Stimulated activated naive B cell treated with anti-CD40 and anti-IgM and Interleukin-4, amounts not matched to agents 10 μg/mL and 1 μg/mL and 100 μg/mL, for 72 hours (primary cell): ENCODE measurements around the gene MLYCD.

Experiments
- ATAC-seq, 2 donors: fragments of 150-1000 bp; cut with Tn5 transposase; replicated peaks; 2 replicates each; pipeline ENCODE4 v1.10.0; 2021; ENCODE audit warnings: moderate library complexity in 1 of 2
- DNase-seq: peaks from one replicate; pipeline ENCODE4 v3.0.0; 2021
- H3K27ac Mint-ChIP-seq: one replicate; pipeline ENCODE4 v1.8.0; 2022; ENCODE audit warnings: mild to moderate bottlenecking, mixed read lengths
- H3K27me3 Mint-ChIP-seq, 2 donors: one replicate each; pipeline ENCODE4 v1.8.0; 2022; ENCODE audit warnings: mixed read lengths in 2 of 2
- H3K36me3 Mint-ChIP-seq, 2 donors: one replicate each; pipeline ENCODE4 v1.8.0; 2022; ENCODE audit warnings: mixed read lengths in 2 of 2, mild to moderate bottlenecking in 1 of 2
- H3K4me1 Mint-ChIP-seq, 2 donors: one replicate each; pipeline ENCODE4 v1.8.0; 2022; ENCODE audit warnings: mixed read lengths in 2 of 2, mild to moderate bottlenecking in 1 of 2
- H3K4me3 Mint-ChIP-seq, 2 donors: one replicate each; pipeline ENCODE4 v1.8.0; 2022; ENCODE audit warnings: mild to moderate bottlenecking in 2 of 2, mixed read lengths in 2 of 2, moderate library complexity in 1 of 2
- H3K9me3 Mint-ChIP-seq, 2 donors: one replicate each; pipeline ENCODE4 v1.8.0; 2022; ENCODE audit warnings: mixed read lengths in 2 of 2, mild to moderate bottlenecking in 1 of 2

Gene MLYCD

DNA sequence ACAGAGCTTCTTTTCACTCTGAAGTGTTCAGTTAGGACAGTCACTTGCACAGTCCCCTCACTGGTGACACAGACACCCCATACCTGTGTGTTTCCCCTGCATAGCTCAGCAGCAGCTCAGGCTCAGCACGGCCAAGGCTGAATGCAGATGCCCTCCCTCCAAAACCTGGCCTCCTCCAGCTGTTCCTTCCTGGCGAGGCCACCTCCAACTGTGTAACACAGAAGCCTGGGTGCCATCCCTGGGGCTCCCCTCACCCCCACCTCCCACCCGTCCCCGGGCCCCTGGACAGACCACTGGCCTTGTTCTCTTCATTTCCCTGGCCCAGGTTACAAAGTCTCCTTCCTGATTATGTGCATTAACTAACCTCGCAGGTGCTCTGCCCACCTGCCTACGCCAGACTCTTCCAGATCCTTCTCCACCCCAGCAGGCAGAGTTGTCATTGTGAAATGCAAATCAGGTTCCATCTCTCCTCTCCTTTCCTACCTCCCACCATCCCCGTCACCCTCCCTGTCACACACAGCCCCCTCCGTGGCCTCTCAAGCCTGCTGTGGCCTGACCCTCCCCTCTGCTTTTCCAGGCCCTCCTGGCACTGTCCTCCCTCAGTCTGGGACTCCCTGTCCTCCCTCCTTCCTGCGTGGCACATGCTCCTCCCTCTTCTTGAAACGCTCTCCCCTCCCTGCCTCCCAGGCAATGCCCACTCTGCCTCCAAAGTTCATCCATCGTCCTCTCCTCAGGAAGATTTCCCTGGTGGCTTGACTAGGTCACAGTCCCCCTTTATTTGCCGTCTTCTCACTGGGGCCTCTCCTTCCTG is 26.4 kb downstream of the MLYCD start:
- Mint-ChIP-seq H3K9me3 (no peaks in the 10 kb centered on the region), H3K4me3 (no peak overlapping the region), H3K27me3 (no peaks in the 10 kb centered on the region), H3K36me3 (peaks cover 18 to 23% of the 10 kb centered on the region in 2 donors), H3K27ac (no peak overlapping the region), H3K4me1 (peaks cover 5% of the 10 kb centered on the region in 2 donors)
- DNase-seq (no peak), ATAC-seq (no peak)

DNA sequence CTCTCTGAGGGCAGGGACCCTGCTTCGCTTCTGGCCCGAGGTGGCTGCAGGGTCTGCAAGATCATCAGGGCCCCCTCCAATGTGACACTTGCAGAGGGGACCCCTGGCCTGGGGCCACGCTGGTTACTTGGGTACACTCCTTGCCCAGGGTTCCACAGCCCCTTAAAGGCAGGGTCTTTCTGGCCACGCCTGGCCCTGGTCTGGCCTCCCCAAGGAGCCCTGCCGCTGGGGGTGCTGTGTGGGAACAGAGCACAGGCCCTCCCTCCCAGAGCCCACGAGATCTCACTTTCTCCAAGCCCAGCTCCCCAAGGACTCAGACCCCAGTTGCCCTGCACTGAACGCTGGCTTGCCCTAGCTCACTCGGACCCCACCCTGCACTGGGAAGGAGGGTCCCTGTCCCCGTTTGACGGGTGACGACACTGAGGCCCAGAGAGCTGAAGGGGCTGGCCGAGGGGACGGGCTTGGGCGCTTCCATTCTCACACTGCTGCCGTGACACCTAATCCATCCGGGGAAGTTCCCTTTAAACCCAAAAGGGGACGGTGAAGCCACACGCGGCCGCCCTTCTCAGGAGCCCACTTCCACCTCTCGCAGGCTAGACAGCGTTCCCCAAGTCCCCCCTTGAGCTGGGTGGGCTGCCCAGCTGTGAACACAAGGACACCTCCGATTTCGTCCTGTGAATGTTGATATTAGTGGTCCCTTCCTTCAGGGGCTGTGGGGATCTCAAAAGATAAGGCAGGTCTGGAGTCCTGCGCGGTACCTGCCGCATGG is 27.2 kb downstream of the MLYCD start:
- Mint-ChIP-seq H3K4me3 (no peak overlapping the region), H3K4me1 (peaks cover 5% of the 10 kb centered on the region in 2 donors)
- no peak for ATAC-seq

DNA sequence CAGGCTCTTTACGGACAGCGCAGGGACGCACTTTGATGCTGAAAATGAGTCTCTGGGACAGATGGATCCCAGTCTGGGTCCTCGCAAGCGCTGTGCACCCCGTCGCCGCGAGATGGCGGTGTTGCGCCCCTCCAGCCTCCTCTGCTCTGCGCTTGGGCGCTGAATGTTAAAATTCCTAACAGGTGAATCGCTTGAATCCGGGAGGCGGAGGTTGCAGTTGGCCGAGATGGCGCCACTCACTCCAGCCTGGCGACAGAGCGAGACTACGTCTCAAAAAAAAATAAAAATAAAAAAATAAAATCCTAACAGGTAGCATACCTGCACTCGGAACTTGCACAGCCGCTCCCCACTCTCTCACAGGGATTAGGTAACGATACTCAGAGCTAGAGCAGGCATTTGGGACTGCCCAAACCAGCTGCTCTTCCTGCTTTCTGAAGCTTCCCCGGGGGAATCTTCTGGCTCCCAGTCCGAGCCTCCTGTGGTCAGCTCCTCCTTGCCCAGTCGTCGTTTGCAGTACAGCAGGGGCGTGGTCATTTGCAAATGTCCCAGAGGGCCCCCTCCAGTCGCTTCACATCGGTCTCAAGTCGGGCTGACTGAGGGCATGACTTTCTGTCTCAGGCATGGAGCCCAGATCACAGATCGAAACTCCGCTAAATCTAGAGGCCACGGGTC is 27.9 kb downstream of the MLYCD start:
- H3K4me1 Mint-ChIP-seq = peaks cover 5% of the 10 kb centered on the region in 2 donors
- H3K9me3 Mint-ChIP-seq = no peaks in the 10 kb centered on the region
- ATAC-seq = peak; percentile 86 to 89
- H3K27me3 Mint-ChIP-seq = no peaks in the 10 kb centered on the region
- peak; percentile 39 for DNase-seq
- no peak overlapping the region for H3K27ac Mint-ChIP-seq
- H3K4me3 Mint-ChIP-seq = no peak overlapping the region
- peaks cover 6 to 15% of the 10 kb centered on the region in 2 donors for H3K36me3 Mint-ChIP-seq

More for the DNA sequence above, 27.2 kb downstream of the MLYCD start:
- Mint-ChIP-seq H3K36me3 (peaks cover 10 to 15% of the 10 kb centered on the region in 2 donors), H3K27ac (no peak overlapping the region), H3K9me3 (no peaks in the 10 kb centered on the region), H3K27me3 (no peaks in the 10 kb centered on the region)
- DNase-seq = no peak

DNA sequence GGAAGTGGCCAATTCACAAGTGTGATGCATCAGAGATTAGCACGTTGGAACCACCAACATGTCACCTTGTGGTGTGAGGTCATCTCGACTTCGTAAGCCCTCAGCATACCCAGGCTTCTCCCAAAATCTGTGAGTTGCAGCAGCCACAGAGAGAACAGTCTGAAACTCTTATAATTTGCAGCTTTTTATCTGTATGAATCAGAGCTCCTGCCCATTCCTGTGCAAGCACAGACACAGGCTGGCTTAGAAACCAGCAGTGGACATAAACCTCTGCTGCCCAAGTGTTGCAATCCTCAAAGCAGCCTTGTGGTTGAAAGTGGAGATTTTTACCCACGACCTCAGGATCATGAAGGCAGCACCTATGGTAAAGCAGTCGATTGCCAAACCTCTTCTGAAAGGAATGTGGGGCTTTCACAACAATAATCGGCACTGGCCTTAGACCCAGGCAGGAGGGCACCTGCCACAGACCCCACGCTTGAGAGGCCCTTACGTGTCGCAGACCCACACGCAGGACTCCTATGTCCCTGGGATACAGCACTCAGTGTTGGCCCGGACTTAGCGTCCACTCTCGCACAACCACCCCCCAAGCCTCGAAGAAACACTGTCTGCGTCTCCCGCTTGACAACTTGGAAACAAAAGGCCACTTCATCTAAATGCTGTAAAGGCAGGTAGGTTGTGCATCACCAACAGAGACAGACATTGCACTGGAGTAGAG is 29.6 kb downstream of the MLYCD start:
- peaks cover 7 to 11% of the 10 kb centered on the region in 2 donors for H3K36me3 Mint-ChIP-seq
- no peak overlapping the region for H3K27ac Mint-ChIP-seq
- H3K4me1 Mint-ChIP-seq = peaks cover 5% of the 10 kb centered on the region in 2 donors
- H3K4me3 Mint-ChIP-seq = no peak overlapping the region
- no peaks in the 10 kb centered on the region for H3K9me3 Mint-ChIP-seq
- ATAC-seq = no peak
- H3K27me3 Mint-ChIP-seq = no peaks in the 10 kb centered on the region
- no peak for DNase-seq

DNA sequence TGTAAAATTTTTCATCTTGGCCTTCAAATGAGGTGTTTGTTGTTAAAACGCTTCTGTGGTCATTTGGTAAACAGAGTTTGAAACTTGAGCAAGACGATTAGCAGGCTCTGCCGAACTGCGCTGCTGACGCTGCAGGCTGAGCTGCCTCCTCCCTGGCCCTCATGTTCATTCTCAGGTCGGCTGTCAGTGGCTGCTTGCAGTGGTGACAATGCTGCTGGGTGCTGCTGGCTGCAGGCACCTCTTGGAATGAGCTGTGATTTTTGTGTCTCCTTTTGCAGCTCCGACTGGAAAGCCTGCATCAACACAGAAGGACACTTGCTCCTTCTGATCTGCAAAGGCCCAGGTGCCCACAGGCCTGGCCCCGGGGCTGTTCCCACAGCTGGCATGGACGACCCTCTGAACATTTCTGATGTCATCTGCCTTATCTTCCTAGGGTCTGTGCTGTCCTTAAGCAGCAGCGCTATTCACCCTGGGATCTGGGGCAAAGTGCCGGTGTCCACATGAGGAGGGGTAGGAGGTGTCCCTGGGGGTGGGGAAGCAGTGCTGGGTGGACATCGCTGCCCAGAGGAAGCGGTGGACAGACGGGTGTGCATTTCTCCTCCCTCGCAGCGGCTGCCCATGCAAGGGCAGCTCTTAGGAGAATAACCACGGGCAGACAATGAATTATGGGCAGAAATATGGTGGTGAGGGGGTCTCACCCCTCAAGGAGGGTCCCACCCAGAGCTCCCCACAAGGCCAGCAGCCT is 31.1 kb downstream of the MLYCD start:
- no peak overlapping the region for H3K4me3 Mint-ChIP-seq
- no peaks in the 10 kb centered on the region for H3K27me3 Mint-ChIP-seq
- H3K27ac Mint-ChIP-seq = no peak overlapping the region
- peaks cover 9 to 12% of the 10 kb centered on the region in 2 donors for H3K36me3 Mint-ChIP-seq
- peaks cover 5% of the 10 kb centered on the region in 2 donors for H3K4me1 Mint-ChIP-seq
- H3K9me3 Mint-ChIP-seq = no peaks in the 10 kb centered on the region
- ATAC-seq (no peak), DNase-seq (no peak)

DNA sequence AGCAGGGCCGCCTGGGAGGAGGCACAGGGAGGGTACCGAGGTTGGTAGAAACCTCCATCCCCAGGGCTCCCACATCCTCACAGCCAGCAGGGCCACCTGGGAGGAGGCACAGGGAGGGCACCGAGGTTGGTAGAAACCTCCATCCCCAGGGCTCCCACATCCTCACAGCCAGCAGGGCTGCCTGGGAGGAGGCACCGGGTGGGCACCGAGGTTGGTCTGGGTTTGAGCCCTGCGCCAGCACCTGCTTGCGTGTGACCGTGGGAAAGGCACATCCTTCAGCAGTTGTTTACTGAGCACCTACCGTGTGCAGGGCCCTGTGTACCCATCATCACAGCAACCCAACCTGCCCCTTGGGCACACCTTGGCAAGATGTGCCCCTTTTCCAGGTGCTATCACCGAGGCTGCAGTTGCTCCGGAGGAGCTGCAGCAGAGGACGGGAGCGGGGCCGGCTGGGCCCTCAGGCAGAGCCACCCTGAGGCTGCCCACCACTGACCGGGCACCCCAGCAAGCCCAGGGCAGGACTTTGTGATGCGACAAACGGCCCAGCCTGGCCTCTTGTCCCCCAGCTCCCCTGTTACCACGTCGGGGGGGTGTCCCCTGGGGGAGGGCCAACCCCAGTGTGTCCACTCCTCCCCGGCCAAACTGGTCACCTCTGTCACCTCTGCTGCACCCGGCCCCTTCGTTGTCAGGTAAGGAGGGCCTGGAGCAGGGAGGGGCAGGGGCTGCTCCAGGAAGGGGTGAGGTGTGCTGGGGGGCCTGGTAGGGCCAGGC is 32.0 kb downstream of the MLYCD start:
- no peak for DNase-seq
- no peak overlapping the region for H3K4me3 Mint-ChIP-seq
- ATAC-seq = no peak
- H3K36me3 Mint-ChIP-seq = peaks cover 8 to 13% of the 10 kb centered on the region in 2 donors
- no peaks in the 10 kb centered on the region for H3K9me3 Mint-ChIP-seq
- no peaks in the 10 kb centered on the region for H3K27me3 Mint-ChIP-seq
- no peak overlapping the region for H3K27ac Mint-ChIP-seq
- peaks cover 5% of the 10 kb centered on the region in 2 donors for H3K4me1 Mint-ChIP-seq

DNA sequence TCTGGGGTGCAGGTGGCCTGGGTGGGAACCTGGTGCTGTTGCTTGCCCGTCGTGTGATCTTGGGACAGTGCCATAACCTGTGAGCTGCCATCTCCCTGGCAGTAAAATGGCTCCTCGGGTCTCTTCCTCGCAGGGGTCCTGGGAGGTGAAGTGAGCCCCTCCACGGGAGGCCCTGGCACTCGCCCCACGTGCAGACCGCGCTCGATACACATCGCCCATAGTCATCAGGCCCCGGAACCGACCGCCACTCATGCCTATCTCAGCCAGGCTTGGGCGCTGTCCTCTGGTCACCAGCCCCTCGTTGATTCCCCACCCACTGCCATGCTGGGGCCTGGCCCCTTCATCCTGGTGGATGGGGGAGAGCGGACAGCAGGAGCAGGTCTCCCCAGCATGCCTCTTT is 32.6 kb downstream of the MLYCD start:
- H3K9me3 Mint-ChIP-seq = no peaks in the 10 kb centered on the region

DNA sequence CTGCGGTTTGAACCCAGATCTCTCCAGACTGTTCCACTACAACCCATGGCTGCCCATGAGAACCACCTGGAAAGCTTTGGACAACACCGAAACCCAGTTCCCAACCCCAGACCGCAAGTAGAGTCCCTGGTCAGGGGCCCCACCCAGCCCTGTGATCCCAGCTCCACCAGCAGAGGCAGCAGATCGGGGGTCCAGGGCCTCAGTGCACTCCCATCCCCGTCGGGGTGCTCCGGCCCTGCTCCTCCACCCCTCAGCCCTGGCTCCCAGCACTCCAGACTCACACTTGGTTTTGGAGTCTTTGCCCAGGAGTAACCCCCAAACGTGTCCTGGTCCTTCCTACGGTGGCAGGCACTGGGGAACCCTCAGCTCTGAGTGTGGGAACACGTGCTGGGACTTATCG is 33.4 kb downstream of the MLYCD start:
- Mint-ChIP-seq H3K27ac (no peak overlapping the region), H3K4me3 (no peak overlapping the region), H3K27me3 (no peaks in the 10 kb centered on the region), H3K9me3 (no peaks in the 10 kb centered on the region), H3K4me1 (no peaks in the 10 kb centered on the region), H3K36me3 (peaks cover 10 to 16% of the 10 kb centered on the region in 2 donors)
- no peak for DNase-seq
- ATAC-seq = no peak

More for the DNA sequence above, 32.6 kb downstream of the MLYCD start:
- H3K4me1 Mint-ChIP-seq = peaks cover 2% of the 10 kb centered on the region in 2 donors
- ATAC-seq (no peak), DNase-seq (no peak)
- H3K27ac Mint-ChIP-seq = no peak overlapping the region
- H3K4me3 Mint-ChIP-seq = no peak overlapping the region
- H3K36me3 Mint-ChIP-seq = peaks cover 9 to 10% of the 10 kb centered on the region in 2 donors
- H3K27me3 Mint-ChIP-seq = no peaks in the 10 kb centered on the region

DNA sequence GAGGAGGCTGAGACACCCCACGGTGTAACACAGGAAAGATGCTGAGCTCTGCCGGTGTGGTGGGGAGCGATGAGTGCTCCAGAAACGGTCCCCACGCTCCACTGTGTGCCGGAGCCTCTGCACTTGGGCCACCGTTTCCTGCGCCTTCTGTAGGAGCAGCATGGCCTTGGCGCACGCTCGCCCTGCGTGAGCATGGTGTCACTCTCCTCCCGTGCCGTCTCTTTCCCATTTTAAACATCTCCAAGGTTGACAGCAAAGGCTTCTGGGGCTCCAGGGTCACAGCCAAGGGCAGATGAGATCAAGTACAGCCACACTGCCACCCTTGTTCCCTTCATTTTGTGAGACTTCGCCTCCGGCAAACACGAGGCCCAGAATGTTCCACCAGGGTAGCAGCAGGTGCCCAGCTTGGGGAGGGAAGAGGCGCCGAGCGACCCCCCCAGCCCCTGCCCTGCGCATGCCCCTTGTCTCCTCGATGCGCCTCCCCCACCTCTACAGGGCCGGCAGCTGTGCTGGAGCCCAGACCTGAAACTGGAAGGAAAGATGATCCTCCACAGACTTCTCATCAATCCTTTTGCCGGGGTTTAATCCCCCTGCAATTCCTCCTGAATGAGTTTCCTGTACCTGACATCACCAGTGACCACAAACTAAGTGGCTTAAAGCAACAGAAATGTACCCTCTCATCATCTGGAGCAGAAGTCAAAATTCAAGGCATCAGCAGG is 34.2 kb downstream of the MLYCD start:
- Mint-ChIP-seq H3K27ac (no peak overlapping the region), H3K4me3 (no peak overlapping the region), H3K36me3 (peaks cover 13 to 21% of the 10 kb centered on the region in 2 donors), H3K9me3 (no peaks in the 10 kb centered on the region), H3K27me3 (no peaks in the 10 kb centered on the region), H3K4me1 (no peaks in the 10 kb centered on the region)
- ATAC-seq = no peak
- no peak for DNase-seq

DNA sequence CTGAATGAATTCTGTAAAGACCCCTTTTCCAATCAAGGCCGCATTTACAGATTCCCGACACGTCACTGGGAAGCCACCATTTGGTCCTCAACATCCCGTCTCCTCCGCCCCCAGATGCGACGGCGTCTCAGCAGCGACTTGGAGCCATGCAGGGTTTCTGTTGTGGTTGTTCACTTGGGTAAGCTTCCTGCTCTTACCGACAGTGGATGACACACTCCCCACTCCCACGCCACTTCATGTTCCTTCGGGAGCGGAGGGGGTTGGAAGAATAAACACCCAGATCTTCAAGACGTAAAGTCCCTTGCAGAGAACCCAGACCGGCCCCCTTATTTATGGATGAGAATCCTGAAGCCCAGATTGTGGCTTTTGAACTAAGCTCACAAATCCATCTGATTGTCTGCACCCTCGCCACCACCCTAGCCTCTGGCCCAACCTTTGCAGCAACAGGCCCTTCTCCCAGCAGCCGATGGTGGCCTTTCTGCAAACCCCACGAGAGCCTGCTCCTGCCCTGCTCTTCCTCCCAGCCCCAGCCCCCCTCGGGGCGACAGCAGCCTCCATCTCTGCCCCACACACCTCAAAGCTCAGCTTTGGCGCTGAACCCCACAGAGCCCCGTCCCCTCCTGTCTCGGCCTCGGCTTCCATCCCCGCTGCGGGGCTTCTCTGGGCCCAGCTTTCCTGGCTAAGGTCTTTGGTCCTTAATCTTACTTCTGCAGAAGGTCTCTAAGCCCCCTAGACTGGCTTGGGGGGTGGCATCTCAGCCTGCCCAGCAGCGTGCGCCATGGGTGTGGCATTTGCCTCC is 35.2 kb downstream of the MLYCD start:
- ATAC-seq (no peak), DNase-seq (no peak)
- H3K36me3 Mint-ChIP-seq = peaks cover 13 to 21% of the 10 kb centered on the region in 2 donors
- H3K27ac Mint-ChIP-seq = no peak overlapping the region
- no peaks in the 10 kb centered on the region for H3K9me3 Mint-ChIP-seq
- no peaks in the 10 kb centered on the region for H3K4me1 Mint-ChIP-seq
- H3K27me3 Mint-ChIP-seq = no peaks in the 10 kb centered on the region
- H3K4me3 Mint-ChIP-seq = no peak overlapping the region

DNA sequence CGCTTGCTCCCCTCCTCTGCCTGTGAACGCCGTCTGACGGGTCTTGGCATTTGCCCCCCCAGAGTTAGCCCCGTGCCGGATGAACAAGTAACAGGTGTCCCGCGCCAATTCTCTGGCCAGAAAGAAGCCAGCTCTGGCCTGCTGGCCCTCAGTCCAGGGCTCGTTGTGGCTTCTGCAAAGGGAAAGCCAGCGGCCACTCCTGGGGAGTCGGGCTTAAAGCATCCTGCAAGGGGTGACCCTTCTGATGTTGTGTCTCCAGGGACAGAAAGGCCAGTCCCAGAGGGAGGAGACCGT is 35.7 kb downstream of the MLYCD start:
- H3K4me3 Mint-ChIP-seq = no peak overlapping the region
- no peaks in the 10 kb centered on the region for H3K9me3 Mint-ChIP-seq
- peaks cover 16 to 26% of the 10 kb centered on the region in 2 donors for H3K36me3 Mint-ChIP-seq
- peaks cover 0 to 4% of the 10 kb centered on the region in 2 donors for H3K27me3 Mint-ChIP-seq
- no peak for DNase-seq
- peaks cover 5% of the 10 kb centered on the region in 2 donors for H3K4me1 Mint-ChIP-seq
- H3K27ac Mint-ChIP-seq = no peak overlapping the region
- no peak for ATAC-seq
